GM12878 (cell line): ENCODE measurements around the gene PID1. TPM values are rescaled to one million over a fixed set of nuclear protein-coding genes. Genes with fewer than 3 reads are reported as not detected.

Experiments used
- ATAC-seq: fragments of 200-7000 bp; cut with Tn5 transposase; 3 replicates; pipeline ENCODE4 v1.9.1; 2020; ENCODE audit warnings: mild to moderate bottlenecking, moderate library complexity
- BruUV-seq: library from RNA; stranded (reverse); fragments of 400-500 nt; replicated peaks from 2 replicates; lab custom pipeline; 2021; lab: Mats Ljungman, UMichigan
- CTCF ChIA-PET: fragments of 300-600 bp; sonication (Branson Sonifier 250); formaldehyde crosslinking; extraction: SDS; loops from one replicate; lab custom pipeline; 2021; ENCODE audit warnings: inconsistent platforms; lab: Yijun Ruan, JAX
- POLR2A ChIA-PET: fragments of 350-600 bp; formaldehyde crosslinking; extraction: SDS; loops from one replicate; lab custom pipeline; 2021; ENCODE audit warnings: inconsistent platforms; lab: Charles Lee
- RAD21 ChIA-PET: fragments of 300-600 bp; sonication (Branson Sonifier 250); formaldehyde crosslinking; loops from one replicate; lab custom pipeline; 2023; ENCODE audit warnings: antibody characterized with exemption; ENCODE audit not compliant: unreplicated experiment; lab: Charles Lee
- SMC1A ChIA-PET: fragments of 300-600 bp; sonication (Branson Sonifier 250); formaldehyde crosslinking; loops from one replicate; lab custom pipeline; 2023; ENCODE audit not compliant: unreplicated experiment, uncharacterized antibody; lab: Charles Lee
- DNase-seq: peaks from one replicate; pipeline ENCODE4 v3.0.0-alpha.2; 2011; ENCODE audit warnings: low read depth, low spot score
- FAIRE-seq: peaks from 3 replicates; lab custom pipeline; 2011; peaks lifted over from hg19 to GRCh38; lab: Jason Lieb, UNC
- H2AFZ ChIP-seq: 2 replicates; pipeline ENCODE4 v1.6.0; 2011; ENCODE audit warnings: low read depth, low read length, control low read depth; ENCODE audit not compliant: control insufficient read depth
- H3K27ac ChIP-seq: 2 replicates; pipeline ENCODE4 v1.5.1; 2011; ENCODE audit warnings: control low read depth; ENCODE audit not compliant: control insufficient read depth, insufficient read depth
- H3K27me3 ChIP-seq, 2 experiments: replicated peaks in 1 of 2; 2 replicates each; pipeline versions ENCODE4 v1.6.0 to v1.6.1; 2011; ENCODE audit warnings: low read length in 1 of 2; ENCODE audit not compliant: control insufficient read depth in 2 of 2, insufficient read depth in 2 of 2
- H3K36me3 ChIP-seq, 2 experiments: 2 replicates each; pipeline ENCODE4 v1.5.1; 2011; ENCODE audit warnings: low read length in 1 of 2; ENCODE audit not compliant: control insufficient read depth in 2 of 2, insufficient read depth in 2 of 2
- H3K4me1 ChIP-seq: 2 replicates; pipeline ENCODE4 v1.6.1; 2011; ENCODE audit warnings: mild to moderate bottlenecking, low read length, moderate library complexity, mixed read lengths; ENCODE audit not compliant: control insufficient read depth, insufficient read depth
- H3K4me2 ChIP-seq: 2 replicates; pipeline ENCODE4 v1.6.0; 2011; ENCODE audit warnings: control low read depth; ENCODE audit not compliant: control insufficient read depth, insufficient read depth
- H3K4me3 ChIP-seq: fragments of 200-600 bp; sonication (generic); 2 replicates; pipeline ENCODE4 v1.5.1; 2016
- H3K79me2 ChIP-seq: 2 replicates; pipeline ENCODE4 v1.6.0; 2011; ENCODE audit warnings: low read length; ENCODE audit not compliant: control insufficient read depth, insufficient read depth
- H3K9ac ChIP-seq: 2 replicates; pipeline ENCODE4 v1.8.0; 2011; ENCODE audit warnings: low read length, control low read depth, mixed read lengths; ENCODE audit not compliant: control insufficient read depth, insufficient read depth
- H3K9me3 ChIP-seq: replicated peaks from 3 replicates; pipeline ENCODE4 v1.5.1; 2011; ENCODE audit warnings: mild to moderate bottlenecking, low read length; ENCODE audit not compliant: control insufficient read depth, insufficient read depth
- H4K20me1 ChIP-seq: 2 replicates; pipeline ENCODE4 v1.6.0; 2011; ENCODE audit not compliant: control insufficient read depth, insufficient read depth
- CREB1 ChIP-seq: IDR thresholded peaks from 2 replicates; pipeline ENCODE4 v1.6.1; 2012; ENCODE audit warnings: low read depth, mild to moderate bottlenecking, inconsistent platforms
- CTCF ChIP-seq, 3 experiments: IDR thresholded peaks in 2 of 3; conservative IDR thresholded peaks in 1 of 3; 2 replicates each; pipeline ENCODE4 v1.5.1; 2011; ENCODE audit warnings: low read depth in 3 of 3, low read length in 3 of 3, mild to moderate bottlenecking in 3 of 3, control low read depth in 2 of 3, moderate library complexity in 2 of 3, inconsistent platforms in 1 of 3, mixed read lengths in 1 of 3; ENCODE audit not compliant: control insufficient read depth in 2 of 3, insufficient read depth in 1 of 3; ENCODE audit errors: extremely low read depth in 1 of 3
- ESRRA ChIP-seq: IDR thresholded peaks from 2 replicates; pipeline ENCODE4 v1.6.1; 2012; ENCODE audit warnings: mild to moderate bottlenecking, low read length, improper control_type of control experiment
- MTA2 ChIP-seq: fragments of 450-650 bp; IDR thresholded peaks from 2 replicates; pipeline ENCODE4 v1.6.1; 2016; ENCODE audit warnings: low read depth, mild to moderate bottlenecking, moderate library complexity
- NKRF ChIP-seq: fragments of 450-650 bp; conservative IDR thresholded peaks from 2 replicates; pipeline ENCODE4 v1.6.1; 2017; ENCODE audit warnings: mild to moderate bottlenecking, moderate library complexity
- RAD51 ChIP-seq: fragments of 450-650 bp; IDR thresholded peaks from 2 replicates; pipeline ENCODE4 v1.6.1; 2016; ENCODE audit warnings: moderate library complexity, mild to moderate bottlenecking, inconsistent platforms
- WGBS: methylation state at CpG from one replicate; pipeline ENCODE4 v1.1.6; 2016; ENCODE audit warnings: low lambda C conversion rate; ENCODE audit not compliant: insufficient replicate concordance, insufficient coverage; ENCODE audit errors: missing lambda C conversion rate; 5-methylcytosine and 5-hydroxymethylcytosine counted together
- in situ Hi-C: fragments of 300-500 bp; cut with MboI; formaldehyde crosslinking; loops from 9 replicates; pipeline ENCODE4 v1.14.3; 2018; ENCODE audit warnings: mixed read lengths
- intact Hi-C: fragments of 100-400 bp; cut with micrococcal nuclease; formaldehyde crosslinking; loops from one replicate; pipeline ENCODE4 v1.14.2; 2022; ENCODE audit not compliant: unreplicated experiment
- polyA plus RNA-seq, 11 experiments: library from polyadenylated mRNA; depleted of rRNA in 4 of 11; unstranded in 6 of 11; stranded (reverse) in 5 of 11; fragments of >200 nt; fragmentation: Nextera tagmentation in 4 of 11; fragmentation: Illumina TruSeq in 1 of 11; extraction: Ambion mirVana in 4 of 11; extraction: Trizol in 1 of 11; gene quantifications; 1 replicate in 1 of 11; 2 replicates in 10 of 11; pipeline versions ENCODE4 v1.2.1 to v1.2.3, GENCODE V29; 2011 to 2016; ENCODE audit warnings: inconsistent platforms in 2 of 11, missing spikeins in 2 of 11, low read depth in 1 of 11
- total RNA-seq, 4 experiments: library from RNA; depleted of rRNA in 3 of 4; stranded (reverse); fragments of >200 nt in 3 of 4; fragmentation: Illumina TruSeq in 1 of 4; extraction: Trizol in 1 of 4; gene quantifications; 2 replicates each; pipeline versions ENCODE4 v1.2.1 to v1.2.3, GENCODE V29; 2013 to 2021

PID1 gene
- total and polyA plus RNA-seq, 10 of the 15 experiments (the other 5 are each of a cell fraction or from before 2014, with no cell fraction given), result not detected

GRCh38 chr2:229220254-229220653 is 50.8 kb downstream of the PID1 start:
- no peaks in the 10 kb centered on the region for H3K36me3 ChIP-seq
- TF ChIP-seq CTCF (IDR thresholded peaks at IDR 0.05 in 2 of 3, conservative IDR thresholded peaks at IDR 0.05 in 1 of 3; ENCODE audit: control insufficient read depth in 2 of 3, extremely low read depth in 1 of 3, insufficient read depth in 1 of 3, low read depth in 3 of 3, low read length in 3 of 3) (no peak), MTA2 (no peak), RAD51 (no peak), ESRRA (no peak), CREB1 (no peak), NKRF (no peak)
- ChIA-PET SMC1A (no interaction called here), RAD21 (no interaction called here), CTCF (interaction anchor here (0.6 kb wide), 1 partner anchor 11 kb away, joined by 3 read pairs; no protein-coding TSS in a partner anchor), POLR2A (no interaction called here)
- H3K79me2 ChIP-seq, result no peaks in the 10 kb centered on the region
- 5% methylated on average over 4 of the region's 4 CpGs for WGBS
- intact Hi-C loops, result no loop called here
- H3K4me1 ChIP-seq, result no peaks in the 10 kb centered on the region
- no peaks in the 10 kb centered on the region for H3K9me3 ChIP-seq
- H4K20me1 ChIP-seq, result no peaks in the 10 kb centered on the region
- no peak overlapping the region for H3K4me2 ChIP-seq
- H3K9ac ChIP-seq, result no peak overlapping the region
- no peak for ATAC-seq
- H3K4me3 ChIP-seq, result no peak overlapping the region
- no peak for DNase-seq
- BruUV-seq, result no TSS peak
- no peak overlapping the region for H2AFZ ChIP-seq
- no peaks in the 10 kb centered on the region for H3K27me3 ChIP-seq
- in situ Hi-C loops, result no loop called here
- FAIRE-seq, result no peak
- no peak overlapping the region for H3K27ac ChIP-seq
